IMR-90 (cell line): ENCODE data around the gene GLYATL1. TPM values are rescaled to one million over a fixed set of nuclear protein-coding genes. Genes with fewer than 3 reads are reported as not detected.

ENCODE experiments used
- ATAC-seq: fragments of 200-7000 bp; cut with Tn5 transposase; 2 replicates; pipeline ENCODE4 v1.9.1; 2020; ENCODE audit warnings: low read depth, mild to moderate bottlenecking, moderate library complexity
- BruUV-seq: library from RNA; stranded (reverse); fragments of 400-500 nt; replicated peaks from 2 replicates; lab custom pipeline; 2021; lab: Mats Ljungman, UMichigan
- CTCF ChIA-PET: fragments of 300-600 bp; formaldehyde crosslinking; extraction: SDS; loops from one replicate; lab custom pipeline; 2021; ENCODE audit warnings: antibody characterized with exemption; lab: Yijun Ruan, JAX
- POLR2A ChIA-PET: fragments of 300-600 bp; sonication (Branson Sonifier 250); formaldehyde crosslinking; loops from one replicate; lab custom pipeline; 2022; ENCODE audit warnings: antibody characterized with exemption; ENCODE audit not compliant: unreplicated experiment; lab: Charles Lee
- DNase-seq: peaks from one replicate; pipeline ENCODE4 v3.0.0; 2013
- H2AFZ ChIP-seq: replicated peaks from 2 replicates; pipeline ENCODE3; 2013; ENCODE audit warnings: low read length, mild to moderate bottlenecking; ENCODE audit not compliant: poor library complexity
- H2AK5ac ChIP-seq: 2 replicates; pipeline ENCODE4 v1.6.1; 2013; ENCODE audit warnings: low read depth, low read length, inconsistent platforms
- H2AK9ac ChIP-seq: replicated peaks from 2 replicates; pipeline ENCODE3; 2013; ENCODE audit warnings: mild to moderate bottlenecking, low read depth, low read length, moderate library complexity; ENCODE audit not compliant: poor library complexity
- H2BK120ac ChIP-seq: 2 replicates; pipeline ENCODE4 v1.6.1; 2013; ENCODE audit warnings: low read depth, low read length, inconsistent platforms
- H2BK15ac ChIP-seq: 3 replicates; pipeline ENCODE4 v1.6.1; 2013; ENCODE audit warnings: low read depth, low read length, inconsistent platforms
- H2BK20ac ChIP-seq: 2 replicates; pipeline ENCODE4 v1.6.1; 2013; ENCODE audit warnings: low read depth, mild to moderate bottlenecking, inconsistent platforms, low read length, moderate library complexity
- H2BK5ac ChIP-seq: 2 replicates; pipeline ENCODE4 v1.6.1; 2013; ENCODE audit warnings: mild to moderate bottlenecking, low read depth, low read length, inconsistent platforms; ENCODE audit not compliant: poor library complexity, severe bottlenecking
- H3K14ac ChIP-seq: replicated peaks from 2 replicates; pipeline ENCODE4 v1.6.1; 2013; ENCODE audit warnings: low read depth, low read length, inconsistent platforms
- H3K18ac ChIP-seq: 2 replicates; pipeline ENCODE4 v1.6.1; 2013; ENCODE audit warnings: low read depth, low read length, control low read depth
- H3K23ac ChIP-seq: 2 replicates; pipeline ENCODE4 v1.6.1; 2013; ENCODE audit warnings: low read depth, low read length, inconsistent platforms
- H3K27ac ChIP-seq: 2 replicates; pipeline ENCODE4 v1.5.1; 2013; ENCODE audit warnings: mild to moderate bottlenecking, control low read depth, low read length; ENCODE audit not compliant: insufficient read depth
- H3K27me3 ChIP-seq: 2 replicates; pipeline ENCODE4 v1.6.1; 2013; ENCODE audit warnings: low read length; ENCODE audit not compliant: control insufficient read depth, insufficient read depth
- H3K36me3 ChIP-seq: 2 replicates; pipeline ENCODE4 v1.6.1; 2013; ENCODE audit warnings: low read length, mixed read lengths; ENCODE audit not compliant: control insufficient read depth, insufficient read depth
- H3K4ac ChIP-seq: 2 replicates; pipeline ENCODE4 v1.6.1; 2013; ENCODE audit warnings: low read depth, low read length, inconsistent platforms
- H3K4me1 ChIP-seq: 2 replicates; pipeline ENCODE4 v1.6.1; 2013; ENCODE audit warnings: low read length, mixed read lengths; ENCODE audit not compliant: control insufficient read depth, insufficient read depth
- H3K4me2 ChIP-seq: 2 replicates; pipeline ENCODE4 v1.6.1; 2013; ENCODE audit warnings: low read depth, mild to moderate bottlenecking, control low read depth, low read length, moderate library complexity
- H3K4me3 ChIP-seq: 2 replicates; pipeline ENCODE4 v1.5.1; 2013; ENCODE audit warnings: low read depth, mild to moderate bottlenecking, control low read depth, low read length, moderate library complexity; ENCODE audit not compliant: insufficient read depth
- H3K56ac ChIP-seq: 2 replicates; pipeline ENCODE4 v1.6.1; 2013; ENCODE audit warnings: low read length, inconsistent platforms; ENCODE audit not compliant: insufficient read depth; ENCODE audit errors: extremely low read depth
- H3K79me1 ChIP-seq, 2 experiments: 2 replicates each; pipeline ENCODE4 v1.6.1; 2013; ENCODE audit warnings: low read length in 2 of 2, inconsistent platforms in 1 of 2, low read depth in 1 of 2
- H3K9ac ChIP-seq: 2 replicates; pipeline ENCODE4 v1.6.1; 2013; ENCODE audit warnings: low read depth, low read length, control low read depth
- H3K9me1 ChIP-seq: 2 replicates; pipeline ENCODE4 v1.6.1; 2013; ENCODE audit warnings: low read length, inconsistent platforms; ENCODE audit not compliant: insufficient read depth
- H3K9me3 ChIP-seq: 2 replicates; pipeline ENCODE4 v1.6.1; 2013; ENCODE audit warnings: low read length; ENCODE audit not compliant: control insufficient read depth, insufficient read depth
- H4K20me1 ChIP-seq: 2 replicates; pipeline ENCODE4 v1.6.1; 2013; ENCODE audit warnings: low read length, inconsistent platforms; ENCODE audit not compliant: insufficient read depth
- H4K5ac ChIP-seq: 2 replicates; pipeline ENCODE4 v1.6.1; 2013; ENCODE audit warnings: mild to moderate bottlenecking, low read depth, low read length, control low read depth
- H4K8ac ChIP-seq, 2 experiments: 2 replicates each; pipeline ENCODE4 v1.6.1; 2013; ENCODE audit warnings: low read depth in 2 of 2, low read length in 2 of 2, control low read depth in 1 of 2, inconsistent platforms in 1 of 2
- H4K91ac ChIP-seq: 2 replicates; pipeline ENCODE4 v1.6.1; 2013; ENCODE audit warnings: low read depth, low read length, inconsistent platforms; ENCODE audit not compliant: insufficient read depth
- MXI1 ChIP-seq: IDR thresholded peaks from 2 replicates; pipeline ENCODE4 v1.6.1; 2012; ENCODE audit warnings: low read depth, mild to moderate bottlenecking, low read length, moderate library complexity, borderline replicate concordance
- RAD21 ChIP-seq: IDR thresholded peaks from 2 replicates; pipeline ENCODE4 v1.6.1; 2012; ENCODE audit warnings: low read length, improper control_type of control experiment
- SMC3 ChIP-seq: fragments of 150-350 bp; IDR thresholded peaks from 2 replicates; pipeline ENCODE4 v1.6.1; 2016; ENCODE audit warnings: low read depth, mild to moderate bottlenecking, antibody characterized with exemption, low read length, moderate library complexity
- USF2 ChIP-seq: fragments of 150-350 bp; IDR thresholded peaks from 2 replicates; pipeline ENCODE4 v1.6.1; 2017; ENCODE audit warnings: mild to moderate bottlenecking, antibody characterized with exemption, low read length, low read depth
- dilution Hi-C: fragments of 300-500 bp; cut with HindIII; formaldehyde crosslinking; loops from one replicate; pipeline ENCODE4 v1.14.3; 2018; ENCODE audit warnings: low sequenced_read_pairs; ENCODE audit not compliant: unreplicated experiment
- in situ Hi-C: fragments of 300-500 bp; cut with MboI; formaldehyde crosslinking; loops from 3 replicates; pipeline ENCODE4 v1.14.3; 2019; ENCODE audit warnings: low sequenced_read_pairs, inconsistent platforms, mixed read lengths
- intact Hi-C: fragments of 100-400 bp; cut with micrococcal nuclease; formaldehyde crosslinking; loops from 2 replicates; pipeline ENCODE4 v1.10.0; 2022
- polyA plus RNA-seq, 3 experiments: library from polyadenylated mRNA; depleted of rRNA; stranded (reverse); fragments of >200 nt; gene quantifications; 2 replicates each; pipeline ENCODE4 v1.2.3, GENCODE V29; 2012; ENCODE audit warnings: low replicate concordance in 1 of 3
- total RNA-seq: library from RNA; depleted of rRNA; stranded (reverse); fragments of >200 nt; gene quantifications from 2 replicates; pipeline ENCODE4 v1.2.3, GENCODE V29; 2012

GLYATL1 gene
- total and polyA plus RNA-seq, 2 of the 4 experiments (the other 2 are of a cell fraction) = 0.54 to 0.58 TPM

- Histone ChIP-seq H3K9me1 (no peaks in the 10 kb centered on the region), H2AK9ac (no peak overlapping the region), H4K20me1 (no peaks in the 10 kb centered on the region), H2AFZ (no peak overlapping the region), H3K56ac (no peak overlapping the region), H3K4ac (no peak overlapping the region), H3K36me3 (no peaks in the 10 kb centered on the region), H3K9me3 (no peaks in the 10 kb centered on the region), H4K91ac (no peak overlapping the region), H3K27me3 (no peaks in the 10 kb centered on the region), H3K79me1 (no peaks in the 10 kb centered on the region), H3K4me2 (no peak overlapping the region), H2BK5ac (no peak overlapping the region), H4K5ac (no peak overlapping the region), H2AK5ac (no peak overlapping the region), H3K14ac (no peak overlapping the region), H4K8ac (no peak overlapping the region), H3K9ac (no peak overlapping the region), H3K4me3 (no peak overlapping the region), H2BK120ac (no peak overlapping the region), H3K23ac (no peak overlapping the region), H3K4me1 (no peaks in the 10 kb centered on the region), H2BK20ac (no peak overlapping the region), H3K18ac (no peak overlapping the region), H3K27ac (no peak overlapping the region), H2BK15ac (no peak overlapping the region)
- no TSS peak for BruUV-seq
- dilution Hi-C loops = no loop called here
- in situ Hi-C loops = no loop called here
- POLR2A ChIA-PET = no interaction called here
- DNase-seq (no peak), ATAC-seq (no peak)
- CTCF ChIA-PET = no interaction called here
- no peak for TF ChIP-seq USF2
- TF ChIP-seq SMC3 = no peak
- TF ChIP-seq MXI1 = no peak
- TF ChIP-seq RAD21 = no peak
- intact Hi-C loops = no loop called here
These were observed 6.4 kb downstream of the GLYATL1 start for GRCh38 chr11:58945663-58946062.
